Activated CD4-positive, alpha-beta memory T cell treated with anti-CD3 and anti-CD28 coated beads, Interleukin-2, amount 10 ng/mL, durations not matched to agents 7 days and 5 days (primary cell): Measurements from ENCODE around the gene ARHGEF5. TPM values are rescaled to one million over a fixed set of nuclear protein-coding genes. Genes with fewer than 3 reads are reported as not detected.
"Not testable (repeated sequence)": the region's sequence is repeated elsewhere in the genome, so short reads cannot be mapped to it uniquely, and the experiment has no call there.

Source experiments
- CTCF ChIA-PET: fragments of 350-600 bp; sonication (Branson Sonifier 250); formaldehyde crosslinking; loops from one replicate; lab custom pipeline; 2021; ENCODE audit warnings: antibody characterized with exemption, inconsistent platforms; lab: Charles Lee
- POLR2A ChIA-PET: fragments of 350-600 bp; sonication (Branson Sonifier 250); formaldehyde crosslinking; loops from one replicate; lab custom pipeline; 2021; ENCODE audit warnings: antibody characterized with exemption; lab: Charles Lee
- DNase-seq: peaks from one replicate; pipeline ENCODE4 v3.0.0-alpha.2; 2020
- H3K27ac Mint-ChIP-seq: one replicate; pipeline ENCODE4 v1.8.0; 2021; ENCODE audit warnings: mild to moderate bottlenecking, mixed read lengths
- H3K27me3 Mint-ChIP-seq: one replicate; pipeline ENCODE4 v1.8.0; 2021; ENCODE audit warnings: mixed read lengths
- H3K36me3 Mint-ChIP-seq: one replicate; pipeline ENCODE4 v1.8.0; 2021; ENCODE audit warnings: low read depth, mixed read lengths
- H3K4me1 Mint-ChIP-seq: one replicate; pipeline ENCODE4 v1.8.0; 2021; ENCODE audit warnings: mixed read lengths
- H3K4me3 Mint-ChIP-seq: one replicate; pipeline ENCODE4 v1.8.0; 2021; ENCODE audit warnings: mild to moderate bottlenecking, mixed read lengths
- H3K9me3 Mint-ChIP-seq: one replicate; pipeline ENCODE4 v1.8.0; 2021; ENCODE audit warnings: mixed read lengths
- total RNA-seq, 2 experiments: library from RNA; stranded (reverse); gene quantifications; one replicate each; pipeline ENCODE4 v1.2.3, GENCODE V29; 2021

Gene ARHGEF5
- total RNA-seq: 10 to 100 TPM; 10.4 to 11.1 TPM

DNA sequence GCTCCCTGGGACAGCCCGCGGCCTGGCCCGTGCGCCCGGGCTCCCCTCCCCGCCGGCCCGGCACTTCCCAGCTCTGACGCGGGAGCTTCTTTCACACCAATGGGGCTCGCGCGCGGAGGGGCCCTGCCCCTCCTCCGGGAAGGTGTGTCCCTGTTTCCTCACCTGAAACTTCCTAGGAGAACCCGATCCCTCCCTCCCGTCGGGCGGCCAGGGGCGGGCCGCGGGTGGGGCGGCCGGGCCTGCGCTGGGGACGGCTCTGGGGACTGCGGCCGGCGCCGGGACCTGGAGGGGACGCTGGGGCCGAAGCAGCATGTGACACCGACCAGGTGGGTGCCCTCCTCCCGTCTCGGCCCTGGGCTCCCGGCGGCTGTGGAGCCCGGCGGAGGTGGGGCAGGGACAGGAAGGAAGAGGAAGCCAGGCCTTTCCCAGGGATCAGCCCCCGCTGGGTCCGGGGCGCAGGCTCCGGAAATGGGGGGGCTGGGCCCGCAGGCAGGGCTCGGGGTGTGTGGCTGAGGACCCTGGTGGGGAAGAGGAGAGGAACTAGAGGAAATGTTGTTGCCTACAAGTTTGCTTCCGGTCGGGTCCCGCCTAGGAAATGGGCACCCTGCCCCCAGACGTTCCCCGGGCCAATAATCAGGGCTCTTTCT lies at the start of gene ARHGEF5:
ARHGEF5 (plus strand) TSS at position 227 of the 647 bp plus-strand sequence. CDS start 7,268 bp downstream, outside the sequence.
- DNase-seq, H3K9me3 Mint-ChIP-seq: not testable (repeated sequence)

DNA sequence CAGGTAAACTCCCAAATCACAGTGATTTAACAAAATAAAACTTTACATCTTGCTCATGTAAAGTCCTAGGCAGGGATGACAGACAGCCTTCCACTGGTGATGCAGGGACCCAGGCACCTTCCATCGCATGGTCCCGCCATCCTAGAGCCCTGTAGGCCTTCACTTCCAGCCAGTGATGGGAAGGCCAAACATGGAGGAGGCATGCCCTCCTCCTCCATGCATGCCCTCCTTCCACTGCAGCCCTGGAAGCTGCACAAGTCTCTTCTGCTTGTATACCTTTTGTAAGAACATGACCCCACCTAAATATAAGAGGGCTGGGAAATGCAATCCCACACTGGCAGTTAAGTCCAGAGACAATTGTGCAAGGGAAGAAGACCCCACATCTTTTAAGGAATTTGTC lies 45.5 kb upstream of the ARHGEF5 start:
- POLR2A ChIA-PET, H3K9me3 Mint-ChIP-seq, H3K4me3 Mint-ChIP-seq, H3K4me1 Mint-ChIP-seq, H3K27me3 Mint-ChIP-seq, H3K27ac Mint-ChIP-seq, H3K36me3 Mint-ChIP-seq, DNase-seq, CTCF ChIA-PET: not testable (repeated sequence)

More for the DNA sequence above, at the start of gene ARHGEF5:
- Mint-ChIP-seq H3K4me3 (peak within 1 kb of the TSS; percentile 91), H3K27ac (peak within 1 kb of the TSS; percentile 77), H3K4me1 (peaks cover 12% of the 10 kb centered on the region)
- POLR2A ChIA-PET, H3K36me3 Mint-ChIP-seq, CTCF ChIA-PET, H3K27me3 Mint-ChIP-seq: not testable (repeated sequence)

DNA sequence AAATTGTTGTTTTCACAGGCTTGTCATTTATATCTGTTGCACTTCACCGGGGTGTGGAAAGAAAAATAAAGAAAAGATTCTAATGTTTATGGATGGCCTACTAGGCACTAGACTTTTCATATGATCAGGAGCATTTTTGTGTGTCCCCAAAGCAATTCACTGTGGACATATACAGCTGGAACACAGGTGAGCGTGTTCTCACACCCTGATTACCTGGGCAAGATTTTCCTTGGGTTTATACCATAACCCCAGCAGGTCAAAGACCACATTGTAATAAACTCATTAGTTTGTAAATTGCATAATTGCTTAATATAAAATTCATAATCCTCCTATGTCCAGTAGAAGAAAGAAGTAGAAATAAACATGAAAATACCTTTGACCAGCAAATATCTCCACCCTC lies 44.0 kb upstream of the ARHGEF5 start:
- H3K9me3 Mint-ChIP-seq, CTCF ChIA-PET, DNase-seq, H3K27me3 Mint-ChIP-seq, H3K4me1 Mint-ChIP-seq, H3K36me3 Mint-ChIP-seq, POLR2A ChIA-PET, H3K4me3 Mint-ChIP-seq, H3K27ac Mint-ChIP-seq: not testable (repeated sequence)

DNA sequence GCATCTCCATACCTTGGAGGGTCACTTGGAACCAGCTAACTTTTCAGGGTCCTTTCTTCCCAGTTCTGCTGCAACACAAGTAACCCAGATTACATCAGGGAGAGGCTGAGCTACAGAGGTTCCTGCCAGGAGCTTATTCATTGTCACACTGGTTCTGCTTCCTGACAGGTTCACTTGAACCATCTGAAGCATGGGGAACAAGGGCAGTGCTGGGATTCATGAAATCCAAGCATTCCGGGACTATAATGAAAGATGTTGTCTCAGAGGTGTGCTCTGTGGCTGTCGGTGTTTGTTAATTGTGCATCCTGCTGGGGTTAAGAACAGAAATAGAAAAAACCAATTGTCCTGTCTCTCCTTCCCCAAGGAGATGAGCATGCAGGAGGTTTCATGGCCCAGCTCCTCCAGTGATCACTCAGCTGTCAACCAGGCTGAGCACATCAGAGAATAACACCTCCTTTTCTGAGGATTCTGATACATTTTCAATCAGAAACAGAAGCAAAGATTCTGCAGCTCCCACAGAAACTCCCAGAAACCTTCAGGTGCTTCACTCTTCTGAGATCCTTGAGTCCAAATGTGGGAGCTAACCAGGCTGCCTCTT lies 43.2 kb upstream of the ARHGEF5 start, which contains the start of gene OR2A1:
OR2A1 (plus strand) TSS at position 548 of the 598 bp plus-strand sequence. CDS start 5,706 bp downstream, outside the sequence.
- H3K27me3 Mint-ChIP-seq, H3K4me1 Mint-ChIP-seq, DNase-seq, CTCF ChIA-PET, H3K4me3 Mint-ChIP-seq, POLR2A ChIA-PET, H3K9me3 Mint-ChIP-seq, H3K27ac Mint-ChIP-seq, H3K36me3 Mint-ChIP-seq: not testable (repeated sequence)

DNA sequence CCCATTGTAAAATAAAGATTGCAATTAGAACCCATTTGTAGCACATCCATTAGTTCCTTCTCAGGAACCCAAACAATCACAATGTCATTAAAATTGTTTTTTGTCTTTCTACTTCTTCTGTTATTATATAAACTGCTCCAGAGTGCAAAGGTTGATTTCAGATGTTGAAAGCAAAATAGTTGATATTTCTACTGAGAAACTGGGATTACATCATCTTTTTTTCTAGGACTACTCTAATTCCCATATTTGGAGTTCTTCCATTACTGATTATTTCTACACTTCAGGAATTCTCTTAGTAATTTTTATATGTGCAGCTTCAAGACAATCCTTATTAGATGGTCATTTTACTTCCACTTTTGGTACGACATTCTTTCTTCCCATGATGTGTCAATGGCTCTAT lies 37.7 kb upstream of the ARHGEF5 start:
- CTCF ChIA-PET, H3K4me3 Mint-ChIP-seq, H3K27ac Mint-ChIP-seq, H3K27me3 Mint-ChIP-seq, POLR2A ChIA-PET, DNase-seq, H3K9me3 Mint-ChIP-seq, H3K36me3 Mint-ChIP-seq, H3K4me1 Mint-ChIP-seq: not testable (repeated sequence)

DNA sequence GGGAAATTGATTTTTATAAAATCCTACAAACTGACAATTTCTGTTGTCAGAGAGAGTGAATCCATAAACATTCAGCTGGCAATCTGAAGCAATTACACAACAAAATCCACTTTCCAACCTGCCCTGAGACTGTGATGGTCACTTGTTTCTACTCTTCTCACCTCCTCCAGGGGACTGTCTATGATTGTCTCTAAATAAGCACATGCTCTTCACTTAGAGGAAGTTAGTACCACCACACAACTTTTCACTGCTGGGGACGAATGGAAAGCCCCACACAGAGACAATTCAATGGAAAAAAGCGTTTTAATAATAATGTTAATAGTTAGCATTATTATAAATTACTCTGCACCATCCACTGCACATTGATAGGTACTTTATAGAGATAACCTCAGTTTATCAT lies 35.7 kb upstream of the ARHGEF5 start:
- H3K9me3 Mint-ChIP-seq, CTCF ChIA-PET, H3K27me3 Mint-ChIP-seq, H3K4me3 Mint-ChIP-seq, H3K36me3 Mint-ChIP-seq, POLR2A ChIA-PET, H3K27ac Mint-ChIP-seq, H3K4me1 Mint-ChIP-seq, DNase-seq: not testable (repeated sequence)

DNA sequence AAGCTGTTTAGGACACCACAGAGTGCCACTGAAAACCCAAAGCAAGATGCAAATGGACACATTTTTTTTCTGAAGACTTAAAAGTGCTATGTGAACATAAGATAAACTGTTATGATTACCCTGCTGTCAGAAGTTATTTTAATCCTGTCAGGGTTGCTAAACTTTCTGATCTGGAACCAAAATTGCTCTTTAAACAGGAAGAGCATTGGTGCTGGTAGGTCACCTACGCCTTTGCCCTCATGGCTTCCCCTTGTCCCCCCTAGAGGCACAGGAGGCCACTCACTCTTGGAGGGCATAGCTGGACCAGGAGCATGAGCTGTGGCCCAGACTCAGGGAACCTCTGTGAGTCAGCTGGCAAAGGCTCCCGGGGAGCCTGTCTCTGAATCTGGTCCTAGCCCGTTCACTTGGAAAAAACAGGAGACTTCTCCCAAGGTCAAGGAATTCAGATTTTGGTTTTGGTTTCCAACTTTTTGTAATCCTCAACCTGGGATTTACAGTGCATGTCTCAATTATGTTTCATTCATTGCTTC lies 33.5 kb upstream of the ARHGEF5 start:
- CTCF ChIA-PET, H3K27me3 Mint-ChIP-seq, POLR2A ChIA-PET, H3K27ac Mint-ChIP-seq, DNase-seq, H3K36me3 Mint-ChIP-seq, H3K4me1 Mint-ChIP-seq, H3K9me3 Mint-ChIP-seq, H3K4me3 Mint-ChIP-seq: not testable (repeated sequence)

DNA sequence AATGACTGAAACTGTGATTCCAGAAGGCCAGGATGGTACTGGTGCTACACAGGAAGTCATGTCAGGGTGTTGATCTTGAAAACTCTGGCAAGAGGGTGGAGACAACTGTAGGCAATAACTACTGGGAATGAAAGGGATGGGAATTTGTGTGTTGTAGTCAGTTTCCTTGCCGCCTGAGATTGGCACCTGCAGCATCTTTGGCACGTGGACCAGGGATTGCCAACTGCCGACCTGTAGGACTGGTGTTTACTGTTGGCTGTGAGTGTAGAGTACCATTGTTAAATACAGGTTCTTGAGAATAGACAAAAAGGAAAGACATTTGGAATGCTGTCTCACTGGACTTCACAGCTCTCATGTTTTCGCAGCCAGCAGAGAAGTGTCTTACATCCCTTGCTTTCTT lies 31.8 kb upstream of the ARHGEF5 start:
- H3K4me3 Mint-ChIP-seq: not testable (repeated sequence)

DNA sequence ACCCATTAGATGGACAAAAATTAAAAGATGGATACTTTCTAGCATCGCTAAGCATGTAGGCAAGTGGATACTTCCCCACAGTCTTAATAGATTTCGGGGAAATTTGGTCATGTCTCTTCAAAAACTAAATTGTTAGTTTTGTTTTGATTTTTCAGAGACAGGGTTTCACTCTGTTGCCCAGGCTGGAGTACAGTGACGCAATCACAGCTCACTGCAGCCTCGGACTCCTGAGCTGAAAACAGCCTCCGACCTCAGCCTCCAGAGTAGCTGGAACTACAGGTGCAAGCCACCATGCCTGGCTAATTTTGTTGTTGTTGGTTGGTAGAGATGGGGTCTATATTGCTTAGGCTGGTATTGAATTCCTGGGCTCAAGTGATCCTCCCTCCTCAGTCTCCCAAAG lies 29.3 kb upstream of the ARHGEF5 start:
- H3K27ac Mint-ChIP-seq, H3K4me3 Mint-ChIP-seq, H3K4me1 Mint-ChIP-seq, H3K27me3 Mint-ChIP-seq, H3K9me3 Mint-ChIP-seq, DNase-seq, POLR2A ChIA-PET, H3K36me3 Mint-ChIP-seq, CTCF ChIA-PET: not testable (repeated sequence)

More for the DNA sequence above, 31.8 kb upstream of the ARHGEF5 start:
- H3K27ac Mint-ChIP-seq, H3K36me3 Mint-ChIP-seq, CTCF ChIA-PET, DNase-seq, POLR2A ChIA-PET, H3K27me3 Mint-ChIP-seq, H3K4me1 Mint-ChIP-seq, H3K9me3 Mint-ChIP-seq: not testable (repeated sequence)

DNA sequence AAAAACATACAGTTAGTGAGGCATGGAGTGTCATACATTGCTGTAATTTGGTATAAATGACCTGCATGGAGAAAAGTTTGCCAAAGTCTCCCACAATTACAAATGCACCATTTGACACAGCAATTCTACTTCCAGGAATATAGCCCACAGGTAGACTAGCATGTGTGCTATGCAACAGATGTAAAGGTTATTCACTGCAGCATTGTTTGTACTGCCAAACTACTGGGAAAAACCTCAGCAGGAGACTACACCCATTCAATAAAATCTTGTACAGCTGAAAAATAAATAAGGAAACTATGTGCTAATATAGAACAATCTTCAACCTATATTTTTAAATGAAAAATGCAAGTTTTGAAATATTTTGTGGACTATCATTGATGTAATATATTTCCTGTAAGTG lies 25.2 kb upstream of the ARHGEF5 start:
- DNase-seq, H3K27ac Mint-ChIP-seq, H3K4me3 Mint-ChIP-seq, H3K27me3 Mint-ChIP-seq, H3K36me3 Mint-ChIP-seq, POLR2A ChIA-PET, CTCF ChIA-PET, H3K4me1 Mint-ChIP-seq, H3K9me3 Mint-ChIP-seq: not testable (repeated sequence)

DNA sequence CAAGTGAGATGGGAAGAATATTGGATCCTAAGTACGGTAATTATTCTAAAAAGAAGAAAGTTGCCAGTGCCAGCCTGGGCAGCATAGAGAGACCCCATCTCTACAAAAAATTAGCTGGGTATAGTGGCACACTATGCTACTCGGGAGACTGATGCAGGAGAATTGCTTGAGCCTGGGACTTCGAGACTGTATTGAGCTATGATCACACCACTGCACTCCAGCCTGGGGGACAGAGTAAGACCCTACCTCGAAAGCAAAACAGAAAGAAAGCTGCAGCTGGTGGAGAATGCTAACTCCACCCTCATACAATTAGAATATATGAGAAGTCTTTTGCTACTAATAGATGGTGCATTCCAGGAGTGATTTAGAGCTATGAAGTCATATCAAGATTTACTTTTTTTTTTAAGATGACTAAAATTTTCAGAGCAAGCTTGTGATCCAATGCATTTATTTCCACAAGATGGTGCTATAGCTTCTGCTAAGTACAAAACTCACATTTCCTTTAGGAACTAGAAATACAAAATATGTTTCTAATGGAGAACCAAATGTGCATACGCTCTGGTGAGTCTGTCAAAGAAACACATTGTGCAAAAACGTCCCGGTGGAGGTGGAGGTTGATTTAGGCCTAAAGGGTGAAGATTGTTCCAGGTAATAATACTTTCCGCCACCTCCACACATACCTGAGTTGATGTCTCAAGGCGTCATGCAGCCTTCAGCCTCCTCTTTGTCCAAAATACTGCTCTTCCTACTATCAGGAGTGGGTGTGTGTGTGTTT lies 23.8 kb upstream of the ARHGEF5 start:
- H3K4me3 Mint-ChIP-seq, H3K9me3 Mint-ChIP-seq, DNase-seq, H3K36me3 Mint-ChIP-seq, POLR2A ChIA-PET, H3K4me1 Mint-ChIP-seq, H3K27ac Mint-ChIP-seq, H3K27me3 Mint-ChIP-seq, CTCF ChIA-PET: not testable (repeated sequence)

DNA sequence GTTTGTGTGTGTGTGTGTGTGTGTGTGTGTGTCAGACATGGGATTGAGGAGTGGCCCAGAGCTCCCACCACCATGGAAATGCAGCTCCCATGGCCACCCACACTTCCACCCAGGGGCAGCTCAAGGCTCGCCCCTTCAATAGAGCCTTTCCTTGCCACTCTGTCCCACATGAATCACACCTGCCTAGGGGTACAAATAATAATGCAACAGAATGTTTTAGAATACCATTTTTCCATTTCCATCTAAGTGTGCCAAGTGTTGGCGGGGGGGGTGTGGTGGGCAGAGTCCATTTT lies 23.3 kb upstream of the ARHGEF5 start:
- H3K36me3 Mint-ChIP-seq, H3K9me3 Mint-ChIP-seq, POLR2A ChIA-PET, H3K27me3 Mint-ChIP-seq, CTCF ChIA-PET, H3K27ac Mint-ChIP-seq, DNase-seq, H3K4me1 Mint-ChIP-seq, H3K4me3 Mint-ChIP-seq: not testable (repeated sequence)

DNA sequence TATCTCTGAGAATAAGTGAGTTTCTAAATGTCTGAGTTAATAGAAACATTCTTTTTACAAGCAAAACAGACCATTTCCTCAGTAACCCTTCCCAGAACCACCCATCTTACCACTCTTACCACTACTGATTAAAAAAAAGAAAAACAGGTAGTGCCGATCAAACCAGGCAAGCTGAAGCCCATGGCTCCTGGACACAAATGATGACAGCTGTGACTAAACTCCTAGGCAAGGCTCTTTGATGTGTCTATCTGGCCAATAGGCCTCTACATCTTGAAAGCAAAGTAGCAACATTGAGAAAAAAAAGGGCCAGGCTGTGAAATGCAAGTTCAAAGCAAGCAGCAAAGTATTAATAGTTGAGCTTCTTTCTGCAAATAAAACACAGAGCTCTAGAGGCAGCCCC lies 6.6 kb upstream of the ARHGEF5 start:
- CTCF ChIA-PET, POLR2A ChIA-PET: not testable (repeated sequence)

More for the DNA sequence above, 6.6 kb upstream of the ARHGEF5 start:
- H3K4me3 Mint-ChIP-seq, H3K9me3 Mint-ChIP-seq, H3K27me3 Mint-ChIP-seq, H3K4me1 Mint-ChIP-seq, H3K36me3 Mint-ChIP-seq, H3K27ac Mint-ChIP-seq, DNase-seq: not testable (repeated sequence)
